Inflammatory macrophage treated with lipopolysaccharide for 1 hour (primary cell): ENCODE data around the gene RNF212.
A peak's percentile ranks its signal among the peaks of the same experiment; 100 is the strongest.

ENCODE experiments used
- DNase-seq, 2 donors: peaks; one replicate each; pipeline ENCODE4 v3.0.0-alpha.2; 2020 to 2022

Gene RNF212

DNA sequence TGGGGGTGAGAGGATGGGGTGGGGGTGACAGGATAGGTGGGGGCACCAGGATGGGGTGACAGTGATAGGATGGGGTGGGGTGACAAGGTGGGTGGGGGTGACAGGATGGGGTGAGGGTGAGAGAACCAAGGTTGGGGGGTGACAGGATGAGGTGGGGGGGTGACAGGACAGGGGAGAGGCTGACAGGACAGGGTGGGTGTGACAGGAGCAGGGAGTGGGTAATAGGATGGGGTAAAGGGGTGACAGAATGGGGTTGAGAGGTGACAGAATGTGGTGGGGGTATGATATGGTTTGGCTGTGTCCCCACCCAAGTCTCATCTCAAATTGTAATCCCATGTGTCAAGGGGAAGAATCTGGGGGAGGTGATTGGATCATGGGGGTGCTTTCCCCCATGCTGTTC, 26.0 kb downstream of the RNF212 start:
- DNase-seq, result no peak

DNA sequence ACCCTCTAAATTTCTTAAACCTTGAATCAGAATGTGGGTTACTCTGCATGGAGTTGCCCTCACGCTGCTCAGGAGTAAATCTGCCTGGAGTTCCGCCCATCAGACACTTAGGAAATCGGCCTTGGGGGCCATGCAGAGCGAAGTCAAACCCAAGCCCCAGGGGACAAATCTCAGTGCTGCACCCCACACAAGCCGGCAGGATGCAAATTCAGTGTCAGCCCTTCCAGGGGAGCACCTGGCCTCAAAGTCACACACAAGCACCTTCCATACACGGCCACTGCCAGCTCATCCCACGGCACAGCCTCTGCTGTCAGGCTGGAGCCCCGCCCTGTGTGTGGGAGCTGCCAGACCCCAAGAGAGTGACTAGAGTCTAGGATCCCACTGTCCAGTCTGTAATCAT, 27.4 kb downstream of the RNF212 start:
- no peak for DNase-seq

DNA sequence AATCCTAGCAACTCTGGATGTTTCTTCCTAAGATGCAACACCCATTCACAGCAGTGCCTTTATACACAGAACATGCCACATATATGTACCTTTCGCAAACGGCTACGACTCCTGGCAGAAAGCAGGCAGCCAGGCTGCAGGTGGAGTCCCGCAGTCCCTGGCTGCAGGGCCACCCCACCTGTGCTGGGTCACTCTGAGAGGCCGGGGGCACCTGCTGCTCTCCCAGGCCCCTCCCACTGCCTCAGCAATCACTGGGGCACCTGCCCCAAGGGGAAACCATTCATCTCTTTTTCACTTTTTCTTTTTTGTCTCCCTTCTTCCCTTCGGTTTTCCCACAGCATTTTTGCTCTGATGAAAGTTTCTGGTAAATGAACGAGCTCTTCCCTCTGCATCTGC, 28.0 kb downstream of the RNF212 start:
- no peak for DNase-seq

DNA sequence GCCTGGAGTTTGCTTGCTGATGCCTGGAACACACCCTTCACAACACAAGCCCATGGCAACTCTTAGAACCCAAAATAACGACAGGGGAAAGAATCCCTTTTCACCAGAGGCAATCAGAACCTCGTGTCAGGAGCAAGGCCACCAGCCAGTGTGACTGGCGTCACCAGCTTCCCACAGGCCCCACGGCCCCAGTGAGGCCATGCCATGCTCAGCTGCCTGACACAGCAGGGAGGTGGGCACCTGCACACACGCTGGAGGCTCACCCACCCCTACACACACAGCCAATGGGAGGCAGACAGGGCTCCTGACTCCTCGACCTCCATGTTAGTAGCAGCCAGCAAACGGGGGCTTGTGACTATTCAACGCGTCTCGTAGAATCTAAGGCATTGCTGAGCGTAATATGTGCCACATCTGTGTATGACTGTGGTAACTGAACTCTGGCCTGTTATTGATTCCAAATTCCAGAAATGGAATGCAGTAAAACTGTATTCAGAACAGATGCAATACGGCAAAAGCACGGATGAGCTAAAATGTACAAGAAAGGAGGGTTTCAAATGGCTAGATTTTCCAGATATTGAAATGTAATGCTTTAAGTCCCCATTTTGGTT, 28.5 kb downstream of the RNF212 start:
- no peak for DNase-seq

DNA sequence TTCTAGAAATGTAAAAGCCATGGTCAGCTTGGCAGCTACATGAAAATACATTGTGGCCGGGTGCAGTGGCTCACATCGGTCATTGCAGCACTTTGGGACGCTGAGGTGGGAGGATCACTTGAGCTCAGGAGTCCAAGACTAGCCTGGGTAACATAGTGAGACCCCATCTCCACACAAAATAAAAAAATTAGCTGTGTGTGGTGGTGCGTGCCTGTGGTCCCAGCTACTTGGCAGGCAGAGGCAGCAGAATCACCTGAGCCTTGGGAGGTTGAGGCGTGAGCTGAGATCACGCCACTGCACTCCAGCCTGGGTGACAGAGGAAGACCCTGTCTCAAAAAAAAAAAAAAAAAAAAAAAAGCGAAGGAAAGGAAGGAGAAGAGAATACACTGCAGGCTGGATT, 29.0 kb downstream of the RNF212 start:
- no peak for DNase-seq

DNA sequence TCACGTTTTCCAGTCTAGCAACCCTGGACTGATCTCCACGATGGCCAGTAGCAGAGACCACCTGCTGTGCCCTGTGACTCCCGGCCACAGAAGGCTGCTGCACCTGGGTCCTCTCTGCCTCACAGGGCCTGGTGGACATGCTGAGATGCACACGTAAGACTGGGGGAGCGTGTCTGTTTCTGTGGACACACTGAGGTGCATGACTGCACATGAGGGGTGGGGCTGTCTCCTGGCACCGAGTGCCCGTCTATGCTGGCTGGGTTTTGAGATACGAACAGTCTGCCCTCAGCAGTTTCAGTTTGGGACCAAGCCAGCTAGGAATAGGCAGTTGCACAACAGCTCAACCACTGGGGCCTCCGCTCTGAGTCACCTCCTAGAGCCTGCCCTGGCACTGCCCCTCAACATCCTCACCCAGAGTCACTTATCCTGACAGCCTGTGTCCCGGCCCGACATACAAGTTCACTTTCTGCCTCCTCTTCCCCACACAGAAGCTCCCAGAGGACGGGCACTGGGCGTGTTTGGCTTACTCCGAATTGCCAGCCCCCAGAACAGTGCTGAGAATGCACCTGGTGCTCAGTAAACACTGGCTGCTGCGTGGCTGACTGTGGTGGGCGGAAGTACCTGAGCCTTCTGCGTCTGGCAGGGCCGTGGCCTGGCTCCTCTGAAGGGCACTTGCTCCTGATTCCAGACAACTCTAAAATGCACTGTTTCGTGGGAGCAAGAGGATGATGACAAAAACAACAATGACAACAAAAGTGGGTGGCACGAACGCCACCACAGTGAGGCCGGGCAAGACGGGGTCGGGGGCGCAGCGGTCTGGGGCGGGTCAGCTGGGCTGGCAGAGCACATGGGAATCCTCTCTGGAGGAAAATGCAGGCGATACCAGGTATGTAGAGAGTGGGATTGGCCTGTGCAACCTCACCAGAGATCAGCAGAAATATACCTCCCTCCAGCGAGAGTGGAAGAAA, 30.9 kb downstream of the RNF212 start:
- DNase-seq, result peak; percentile 74 to 75

DNA sequence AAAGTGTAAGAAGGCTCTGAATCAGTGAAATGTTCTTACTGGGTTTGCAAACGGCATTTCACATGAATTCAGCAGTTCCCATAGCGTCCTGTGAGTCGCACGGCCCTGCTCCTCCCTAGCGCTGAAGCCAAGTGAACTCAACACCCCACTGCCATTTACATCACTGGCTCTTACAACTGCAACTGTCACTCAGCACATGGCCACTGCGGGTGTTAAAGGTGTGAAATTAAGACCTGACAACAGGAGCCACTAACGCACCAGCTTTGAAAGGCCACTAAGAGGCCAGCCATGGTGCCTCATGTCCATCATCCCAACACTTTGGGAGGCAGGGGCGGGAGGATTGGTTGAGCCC, 31.7 kb downstream of the RNF212 start:
- DNase-seq, result peak in 1 of 2 donors; percentile 13

DNA sequence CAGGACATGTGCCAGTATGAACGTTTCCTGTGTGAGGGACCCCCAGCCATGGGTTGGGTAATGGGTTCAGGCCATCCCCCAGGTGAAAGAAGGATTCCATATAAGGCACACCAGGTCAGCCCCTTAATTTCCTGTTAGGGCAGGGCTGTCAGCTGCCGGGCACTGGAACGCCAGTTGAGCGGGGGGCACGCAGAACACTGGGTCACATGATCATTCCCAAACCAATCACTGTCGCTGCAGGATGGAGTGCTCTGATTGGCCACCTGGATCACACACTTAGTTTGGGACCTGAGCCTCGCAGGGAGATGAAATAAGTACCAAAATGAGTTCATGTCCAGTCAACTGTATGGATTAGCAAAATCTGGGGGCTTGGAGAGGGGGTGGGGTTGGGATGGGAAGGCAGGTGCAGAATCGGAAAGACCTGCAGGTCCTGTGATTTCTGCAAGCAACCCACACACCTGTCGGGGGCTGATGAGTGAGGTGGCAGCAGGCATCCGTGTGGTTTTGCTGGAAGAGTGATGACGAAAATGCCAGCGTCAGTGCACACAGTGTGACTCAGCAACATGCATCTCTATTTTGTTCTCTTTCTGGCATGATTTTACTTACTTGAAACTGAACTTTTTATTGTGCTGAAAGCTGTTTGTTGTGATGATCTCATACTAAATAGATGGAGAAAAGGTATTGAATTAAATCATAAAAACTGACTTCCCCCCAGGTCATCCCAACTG, 32.2 kb downstream of the RNF212 start:
- DNase-seq, result peak in 1 of 2 donors; percentile 9

DNA sequence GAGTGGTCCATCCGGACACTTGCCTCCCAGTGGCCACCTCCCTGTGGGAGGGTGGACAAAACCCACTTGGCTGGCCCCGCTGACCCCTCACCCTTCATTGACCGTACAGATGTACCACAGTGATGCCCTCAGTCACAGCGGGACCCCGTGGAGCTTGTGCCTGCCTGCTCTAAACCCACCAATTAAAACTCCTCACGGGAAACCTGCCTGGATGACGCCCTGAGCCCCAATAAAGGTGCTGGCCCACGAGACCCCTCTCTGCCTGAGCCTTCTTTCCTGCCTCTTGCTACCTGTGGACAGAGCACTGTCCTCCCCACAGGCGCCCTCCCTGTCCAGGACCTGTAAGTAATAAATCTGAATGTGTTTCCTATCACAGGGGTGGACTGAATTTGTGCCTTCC, 32.9 kb downstream of the RNF212 start:
- no peak for DNase-seq

DNA sequence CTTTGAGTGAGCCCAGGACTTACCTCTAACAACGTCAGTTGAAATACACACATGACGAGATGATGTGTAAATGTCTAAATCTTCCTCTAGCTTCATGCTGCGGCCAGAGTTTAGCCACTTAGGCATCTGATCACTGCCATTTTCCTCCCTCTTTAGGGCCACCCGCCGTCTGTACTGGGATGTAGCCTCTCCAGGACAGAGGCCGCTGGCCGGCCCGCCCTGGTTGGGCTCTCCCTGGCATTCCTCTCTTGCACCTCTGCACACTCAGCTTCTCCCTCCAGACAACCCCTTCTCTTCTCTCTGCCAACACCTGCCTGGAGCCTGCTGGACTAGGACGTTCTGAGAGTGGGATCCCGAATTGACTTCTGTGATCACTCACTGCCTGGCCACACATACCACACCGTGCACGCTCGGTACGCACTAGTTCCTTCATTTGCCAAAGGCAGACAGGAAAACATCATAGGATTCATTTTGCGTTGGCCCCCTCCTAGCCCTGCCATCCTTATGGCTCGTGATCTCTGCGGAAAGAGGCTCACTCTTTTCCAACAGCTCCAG, 33.6 kb downstream of the RNF212 start:
- no peak for DNase-seq

DNA sequence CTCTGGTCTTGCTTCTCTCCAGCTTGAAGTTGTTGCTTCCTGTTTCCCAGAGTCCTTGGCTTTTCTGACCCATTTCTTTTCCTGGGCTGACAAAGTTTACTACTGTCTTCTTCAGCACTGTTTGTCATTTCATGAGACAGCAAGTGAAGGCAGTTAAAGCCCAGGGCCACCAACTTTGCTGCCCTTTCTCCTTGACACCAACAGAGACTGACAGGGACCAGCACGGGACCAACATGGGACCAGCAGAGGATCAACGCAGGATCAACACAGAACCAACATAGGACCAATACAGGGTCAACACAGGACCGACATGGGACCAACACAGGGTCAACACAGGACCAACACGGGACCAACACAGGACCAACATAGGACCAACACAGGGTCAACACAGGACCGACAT, 34.9 kb downstream of the RNF212 start:
- no peak for DNase-seq

DNA sequence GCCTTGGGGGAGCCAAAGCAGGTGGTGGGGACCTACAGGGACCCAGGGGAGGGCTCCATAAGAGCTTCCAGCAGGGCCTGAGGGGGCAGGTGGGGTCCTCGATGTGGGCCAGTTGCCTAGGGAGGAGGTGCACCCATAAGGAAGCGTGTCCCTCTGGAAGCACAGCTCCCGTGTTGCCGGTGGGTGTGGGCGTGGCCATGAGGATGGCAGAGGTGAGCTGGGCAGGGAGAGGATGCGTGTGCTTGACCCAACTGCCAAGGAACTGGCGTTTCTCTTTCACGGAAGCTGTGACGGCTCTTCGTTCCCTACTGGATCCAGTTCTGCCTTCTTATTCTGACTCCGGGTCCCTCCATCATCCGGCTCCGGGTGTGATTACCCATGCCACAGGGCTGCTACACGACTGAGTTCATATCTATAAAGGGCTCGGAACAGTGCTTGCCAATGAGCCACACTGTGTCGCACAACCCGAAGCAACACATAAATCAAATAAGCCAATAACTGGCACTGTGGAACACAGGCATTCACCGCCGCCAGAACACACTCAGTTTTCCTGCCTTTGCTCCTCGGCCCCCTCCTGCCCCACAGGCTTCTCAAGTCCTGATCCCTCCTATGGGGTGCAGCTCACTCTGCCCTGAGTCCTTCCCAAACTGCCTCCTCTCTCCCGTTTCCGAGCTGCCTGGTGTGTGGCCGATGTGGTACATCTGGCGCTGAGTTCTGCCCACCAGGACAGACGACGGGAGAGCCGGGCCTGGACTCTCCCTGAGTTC, 35.5 kb downstream of the RNF212 start:
- DNase-seq, result no peak

DNA sequence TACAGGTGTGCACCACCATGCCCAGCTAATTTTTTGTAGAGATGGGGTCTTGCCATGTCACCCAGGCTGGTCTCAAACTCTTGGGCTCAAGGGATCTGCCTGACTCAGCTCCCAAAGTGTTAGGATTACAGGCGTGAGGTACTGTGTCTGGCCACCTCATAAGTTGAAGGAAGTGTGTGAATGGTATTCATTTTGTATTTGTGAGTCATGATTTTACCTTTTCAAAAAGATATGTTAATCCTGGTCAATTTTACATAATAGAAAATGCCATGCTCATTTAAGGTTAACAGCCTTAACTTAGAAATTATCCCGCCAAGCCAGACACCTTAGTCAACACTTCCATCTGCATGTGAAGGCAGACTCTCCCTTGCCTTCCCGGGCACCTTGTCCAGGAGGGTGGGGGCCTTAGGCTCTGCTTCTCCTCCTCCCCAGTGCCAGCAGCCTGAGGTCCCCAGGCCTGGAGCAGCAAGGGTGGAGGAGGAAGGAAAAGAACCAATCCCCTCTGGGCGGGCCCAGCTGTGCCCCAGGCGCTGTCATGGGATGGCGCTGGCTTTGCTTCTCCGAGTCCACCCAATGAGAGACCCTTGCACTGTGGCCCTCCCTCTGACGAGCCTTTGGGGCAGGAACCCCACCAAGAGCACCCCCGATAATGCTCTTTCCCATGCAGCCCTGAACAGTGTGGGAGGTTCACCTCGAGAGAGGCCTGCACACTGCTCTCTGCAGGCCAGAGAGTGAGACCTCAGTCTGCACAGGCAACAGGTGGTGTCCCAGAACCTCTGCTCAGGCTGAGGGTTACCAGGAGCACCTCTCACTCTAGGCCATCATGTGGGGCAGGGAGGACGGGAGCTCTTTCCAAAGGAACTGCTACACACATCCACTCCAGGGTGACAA, 37.3 kb downstream of the RNF212 start:
- no peak for DNase-seq

DNA sequence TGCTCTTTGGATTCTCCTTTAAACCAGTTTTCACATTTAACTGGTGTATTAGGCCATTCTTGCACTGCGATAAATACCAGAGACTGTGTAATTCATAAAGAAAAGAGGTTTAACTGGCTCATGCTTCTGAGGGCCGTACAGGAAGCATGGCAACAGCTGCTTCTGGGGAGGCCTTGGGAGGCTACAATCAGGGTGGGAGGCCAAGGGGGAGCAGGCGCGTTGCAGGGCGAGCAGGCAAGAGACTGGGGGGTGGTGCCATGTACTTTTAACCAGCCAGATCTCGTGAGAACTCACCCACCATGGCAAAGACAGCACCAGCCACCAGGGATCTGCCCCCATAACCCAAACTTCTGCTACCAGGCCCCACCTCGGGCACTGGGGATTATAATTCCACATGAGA, 38.1 kb downstream of the RNF212 start:
- no peak for DNase-seq

DNA sequence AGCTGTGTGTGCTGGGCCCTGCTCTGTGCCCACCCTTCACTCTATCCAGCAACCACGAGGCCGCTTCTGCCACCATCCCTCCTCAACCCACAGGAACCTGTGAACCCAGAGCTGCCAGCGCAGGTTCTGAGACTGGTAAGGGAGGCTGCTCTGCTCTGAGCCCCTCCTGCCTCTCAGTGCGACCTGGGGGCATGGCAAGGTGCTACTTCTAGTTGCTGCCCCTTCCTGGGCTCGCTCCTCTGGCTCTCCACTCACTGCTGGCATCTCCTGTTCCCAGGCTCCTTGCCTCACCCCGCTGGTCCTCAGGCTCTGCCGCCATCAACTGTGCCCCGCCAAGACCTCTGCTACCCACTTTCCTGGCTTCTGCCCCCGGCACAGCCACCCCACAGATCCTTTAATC, 39.3 kb downstream of the RNF212 start:
- DNase-seq, result no peak

DNA sequence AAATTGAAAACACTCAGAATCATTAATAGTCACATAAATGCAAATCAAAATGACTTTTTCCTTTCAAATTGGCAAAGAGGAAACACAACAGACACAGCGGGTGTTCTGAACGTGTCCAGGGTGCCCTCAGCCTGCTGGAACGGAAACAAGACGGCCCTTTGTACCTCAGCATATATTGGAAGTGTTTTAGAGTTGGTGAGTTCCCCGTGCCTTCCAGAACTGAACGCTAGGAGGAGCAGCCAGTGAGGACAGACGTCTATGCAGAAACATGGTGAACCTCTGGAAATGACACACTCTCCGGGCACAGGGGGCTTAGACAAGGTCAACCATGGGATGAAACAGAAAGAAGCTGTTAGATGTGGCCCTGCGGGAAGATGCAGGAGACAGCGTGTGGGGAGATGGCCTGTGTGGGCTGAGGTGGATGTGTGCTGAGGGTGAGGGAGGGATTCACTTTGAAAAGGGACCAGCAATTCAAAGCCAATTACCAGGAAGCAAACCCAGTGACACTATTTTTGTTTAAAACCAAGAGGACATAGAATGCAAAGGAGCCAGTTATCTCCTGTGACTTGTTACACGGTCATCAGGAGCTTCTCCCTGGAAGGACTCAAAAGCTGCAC, 40.4 kb downstream of the RNF212 start:
- DNase-seq, result peak; percentile 47 to 73

DNA sequence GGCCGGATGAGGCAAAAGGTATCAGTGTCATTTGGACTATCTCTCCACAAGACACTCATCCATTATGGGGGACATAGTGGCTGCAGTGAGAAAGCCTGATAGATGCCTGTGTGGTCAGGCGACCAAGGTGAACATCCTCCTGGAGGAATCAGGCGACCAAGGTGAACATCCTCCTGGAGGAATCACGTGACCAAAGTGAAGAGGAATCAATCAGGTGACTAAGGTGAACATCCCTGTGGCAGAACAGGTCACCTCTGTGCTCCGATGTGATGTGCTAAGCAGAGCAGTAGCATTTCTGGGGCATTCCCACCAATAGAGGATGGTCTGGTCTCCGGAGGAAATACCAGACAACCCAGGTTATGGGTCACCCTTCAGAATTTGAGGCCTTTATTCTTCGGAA, 44.0 kb downstream of the RNF212 start:
- no peak for DNase-seq

DNA sequence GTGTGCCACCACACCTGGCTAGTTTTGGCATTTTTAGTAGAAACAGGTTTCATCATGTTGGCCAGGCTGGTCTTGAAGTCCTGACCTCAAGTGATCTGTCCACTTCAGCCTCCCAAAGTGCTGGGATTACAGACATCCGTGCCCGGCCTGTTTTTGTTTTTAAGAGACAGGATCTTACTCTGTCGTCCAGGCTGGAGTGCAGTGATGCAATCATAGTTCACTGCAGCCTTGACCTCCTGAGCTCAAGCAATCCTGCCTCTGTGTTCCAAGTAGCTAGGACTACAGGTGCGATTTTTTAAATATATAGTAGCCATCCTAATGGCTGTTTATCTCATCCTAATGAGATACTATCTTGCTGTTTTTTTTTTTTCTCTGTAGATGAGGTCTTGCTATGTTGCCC, 47.6 kb downstream of the RNF212 start:
- no peak for DNase-seq

DNA sequence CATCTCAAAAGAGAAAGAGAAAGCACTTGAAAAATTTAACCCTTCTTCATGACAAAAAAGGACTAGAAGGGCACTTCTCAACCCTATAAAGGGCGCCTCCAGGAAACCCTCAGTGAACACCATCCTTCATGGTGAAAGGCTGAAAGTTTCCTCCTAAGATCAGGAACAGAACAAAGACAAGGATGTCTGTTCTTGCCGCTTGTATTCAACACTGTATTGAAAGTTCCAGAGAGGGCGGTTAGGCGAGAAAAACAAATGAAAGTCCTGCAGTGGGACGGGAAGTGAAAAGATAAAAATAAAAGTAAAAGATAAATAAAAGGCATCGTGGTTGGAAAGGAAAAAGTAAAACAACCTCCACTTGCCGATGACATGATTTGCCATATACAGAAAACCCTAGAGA, 50.9 kb downstream of the RNF212 start:
- DNase-seq, result no peak

DNA sequence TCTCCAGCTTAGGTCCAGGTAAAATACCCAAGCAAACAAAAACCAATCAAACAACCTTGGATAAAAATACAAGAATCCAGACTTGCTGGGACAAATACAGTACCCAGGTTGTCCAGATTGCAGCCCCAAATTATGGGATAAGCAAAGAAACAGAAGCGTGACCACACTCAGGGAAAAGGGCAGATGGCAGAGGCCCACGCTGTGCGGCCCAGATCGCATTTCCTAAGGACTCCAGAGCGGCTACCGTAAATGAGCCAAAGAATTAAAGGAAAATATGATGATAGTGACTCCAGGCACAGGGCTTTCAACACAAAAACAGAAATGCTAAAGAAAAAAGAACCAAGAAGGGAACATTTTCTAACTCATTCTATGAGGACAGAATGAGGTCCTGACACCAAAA, 51.6 kb downstream of the RNF212 start:
- no peak for DNase-seq

DNA sequence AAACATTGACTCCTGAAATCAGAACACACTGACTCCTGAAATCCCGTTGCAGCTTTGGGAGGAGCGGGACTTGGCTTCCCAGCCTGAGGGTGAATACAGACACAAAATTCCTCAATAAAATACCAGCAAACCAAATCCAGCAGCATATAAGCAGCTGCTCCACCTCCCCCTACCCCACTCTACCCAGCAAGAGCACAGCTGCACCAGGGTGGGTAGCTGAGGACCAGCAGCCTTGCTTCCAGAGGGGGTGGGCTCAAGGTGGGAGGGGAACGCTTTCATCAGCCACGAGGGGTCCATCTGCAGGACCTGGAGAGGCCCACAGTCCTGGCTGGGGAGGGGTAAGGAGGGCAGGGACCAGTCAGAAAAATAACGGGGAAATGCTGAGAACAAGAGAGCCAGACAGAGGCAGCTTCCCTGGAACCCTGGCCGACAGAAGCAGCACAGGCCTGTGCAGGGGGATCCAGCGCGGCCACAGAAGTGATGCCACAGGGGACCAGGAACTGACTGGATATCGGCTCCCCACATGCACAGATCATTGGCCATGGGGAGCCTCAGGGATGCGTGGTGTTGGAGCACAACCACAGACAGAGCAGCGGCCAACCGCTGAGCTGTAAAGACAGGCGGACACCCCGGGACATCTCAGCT, 52.2 kb downstream of the RNF212 start:
- no peak for DNase-seq
